Nephron progenitor cell (in vitro differentiated cells): ENCODE measurements around the gene ALKBH2.

Source experiments
- DNase-seq: peaks from one replicate; pipeline ENCODE4 v3.0.0; 2021
- H3K27ac Mint-ChIP-seq: 2 replicates; pipeline ENCODE4 v1.8.0; 2021; ENCODE audit warnings: mild to moderate bottlenecking, moderate library complexity, mixed read lengths
- H3K27me3 Mint-ChIP-seq: 2 replicates; pipeline ENCODE4 v1.8.0; 2021; ENCODE audit warnings: mild to moderate bottlenecking, low read depth, mixed read lengths; ENCODE audit not compliant: poor library complexity
- H3K36me3 Mint-ChIP-seq: 2 replicates; pipeline ENCODE4 v1.8.0; 2021; ENCODE audit warnings: low read depth, mixed read lengths
- H3K4me1 Mint-ChIP-seq: 2 replicates; pipeline ENCODE4 v1.8.0; 2021; ENCODE audit warnings: mixed read lengths
- H3K4me3 Mint-ChIP-seq: 2 replicates; pipeline ENCODE4 v1.8.0; 2021; ENCODE audit warnings: mild to moderate bottlenecking, moderate library complexity, mixed read lengths
- H3K9me3 Mint-ChIP-seq: 2 replicates; pipeline ENCODE4 v1.8.0; 2021; ENCODE audit warnings: mild to moderate bottlenecking, moderate library complexity, mixed read lengths
- TF ChIP-seq, protein P1 (sequence below): fragments of 200-600 bp; sonication (generic); IDR thresholded peaks from 2 replicates; pipeline ENCODE4 v1.5.0; 2021; ENCODE audit warnings: antibody characterized with exemption

Gene ALKBH2

DNA sequence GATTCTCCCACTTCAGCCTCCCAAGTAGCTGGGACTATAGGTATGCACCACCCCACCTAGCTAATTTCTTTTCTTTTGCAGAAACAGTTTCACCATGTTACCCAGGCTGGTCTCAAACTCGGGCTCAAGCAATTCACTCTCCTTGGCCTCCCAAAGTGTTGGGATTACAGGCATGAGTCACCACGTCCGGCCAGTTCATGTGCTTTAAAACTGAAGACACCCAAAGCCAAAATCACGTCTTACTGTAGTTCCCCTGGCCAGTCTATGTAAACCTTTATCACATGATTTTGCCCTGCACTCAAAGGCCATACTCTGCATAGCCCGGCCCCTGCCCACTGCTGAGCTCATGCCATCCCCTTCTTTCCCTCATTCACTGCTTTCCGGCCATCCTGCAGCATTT lies 4.5 kb downstream of the ALKBH2 start:
- H3K4me1 Mint-ChIP-seq, result peaks cover 22% of the 10 kb centered on the region
- H3K36me3 Mint-ChIP-seq, result peaks cover 52% of the 10 kb centered on the region
- peaks cover 9% of the 10 kb centered on the region for H3K9me3 Mint-ChIP-seq
- TF ChIP-seq, protein P1, sequence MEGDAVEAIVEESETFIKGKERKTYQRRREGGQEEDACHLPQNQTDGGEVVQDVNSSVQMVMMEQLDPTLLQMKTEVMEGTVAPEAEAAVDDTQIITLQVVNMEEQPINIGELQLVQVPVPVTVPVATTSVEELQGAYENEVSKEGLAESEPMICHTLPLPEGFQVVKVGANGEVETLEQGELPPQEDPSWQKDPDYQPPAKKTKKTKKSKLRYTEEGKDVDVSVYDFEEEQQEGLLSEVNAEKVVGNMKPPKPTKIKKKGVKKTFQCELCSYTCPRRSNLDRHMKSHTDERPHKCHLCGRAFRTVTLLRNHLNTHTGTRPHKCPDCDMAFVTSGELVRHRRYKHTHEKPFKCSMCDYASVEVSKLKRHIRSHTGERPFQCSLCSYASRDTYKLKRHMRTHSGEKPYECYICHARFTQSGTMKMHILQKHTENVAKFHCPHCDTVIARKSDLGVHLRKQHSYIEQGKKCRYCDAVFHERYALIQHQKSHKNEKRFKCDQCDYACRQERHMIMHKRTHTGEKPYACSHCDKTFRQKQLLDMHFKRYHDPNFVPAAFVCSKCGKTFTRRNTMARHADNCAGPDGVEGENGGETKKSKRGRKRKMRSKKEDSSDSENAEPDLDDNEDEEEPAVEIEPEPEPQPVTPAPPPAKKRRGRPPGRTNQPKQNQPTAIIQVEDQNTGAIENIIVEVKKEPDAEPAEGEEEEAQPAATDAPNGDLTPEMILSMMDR, result no peak
- DNase-seq, result no peak
- H3K27me3 Mint-ChIP-seq, result no peaks in the 10 kb centered on the region
- H3K4me3 Mint-ChIP-seq, result no peak overlapping the region
- H3K27ac Mint-ChIP-seq, result peak overlapping the region; percentile 52

DNA sequence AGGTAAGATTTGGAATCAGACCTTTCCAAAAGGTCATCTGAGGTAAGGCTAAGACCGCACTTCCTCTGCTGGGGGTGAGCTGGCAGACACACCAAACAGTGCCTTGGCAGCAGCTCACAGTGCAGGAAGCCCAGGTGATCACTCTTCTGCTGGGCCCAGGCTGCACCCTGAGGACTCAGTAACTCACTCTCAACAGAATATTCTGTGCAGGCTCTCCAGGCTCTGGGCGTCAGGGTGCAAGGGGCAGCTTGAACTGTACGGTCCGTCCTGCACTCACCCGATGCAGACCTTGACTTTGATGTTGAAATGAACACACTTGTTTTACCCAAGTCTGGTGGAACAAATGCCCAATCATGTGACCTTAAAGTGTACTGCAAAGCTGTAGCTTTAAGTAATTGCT lies 6.0 kb downstream of the ALKBH2 start:
- Mint-ChIP-seq H3K4me3 (no peak overlapping the region), H3K4me1 (peaks cover 8% of the 10 kb centered on the region), H3K27ac (no peak overlapping the region), H3K36me3 (peaks cover 52% of the 10 kb centered on the region), H3K9me3 (peaks cover under 1% of the 10 kb centered on the region), H3K27me3 (no peaks in the 10 kb centered on the region)
- TF ChIP-seq, protein P1, result no peak
- DNase-seq, result no peak

DNA sequence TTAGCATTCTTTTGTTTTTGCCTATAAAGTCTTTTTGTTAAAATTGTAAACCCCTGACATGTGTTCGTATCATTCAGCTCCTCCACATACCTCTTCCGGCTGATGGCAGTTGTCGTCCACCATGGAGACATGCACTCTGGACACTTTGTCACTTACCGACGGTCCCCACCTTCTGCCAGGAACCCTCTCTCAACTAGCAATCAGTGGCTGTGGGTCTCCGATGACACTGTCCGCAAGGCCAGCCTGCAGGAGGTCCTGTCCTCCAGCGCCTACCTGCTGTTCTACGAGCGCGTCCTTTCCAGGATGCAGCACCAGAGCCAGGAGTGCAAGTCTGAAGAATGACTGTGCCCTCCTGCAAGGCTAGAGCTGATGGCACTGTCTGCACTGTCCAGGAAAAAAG lies 7.7 kb downstream of the ALKBH2 start:
- no peaks in the 10 kb centered on the region for H3K9me3 Mint-ChIP-seq
- no peak overlapping the region for H3K27ac Mint-ChIP-seq
- no peaks in the 10 kb centered on the region for H3K4me1 Mint-ChIP-seq
- DNase-seq, result no peak
- H3K27me3 Mint-ChIP-seq, result no peaks in the 10 kb centered on the region
- H3K36me3 Mint-ChIP-seq, result peaks cover 53% of the 10 kb centered on the region
- TF ChIP-seq, protein P1, result no peak
- no peak overlapping the region for H3K4me3 Mint-ChIP-seq

DNA sequence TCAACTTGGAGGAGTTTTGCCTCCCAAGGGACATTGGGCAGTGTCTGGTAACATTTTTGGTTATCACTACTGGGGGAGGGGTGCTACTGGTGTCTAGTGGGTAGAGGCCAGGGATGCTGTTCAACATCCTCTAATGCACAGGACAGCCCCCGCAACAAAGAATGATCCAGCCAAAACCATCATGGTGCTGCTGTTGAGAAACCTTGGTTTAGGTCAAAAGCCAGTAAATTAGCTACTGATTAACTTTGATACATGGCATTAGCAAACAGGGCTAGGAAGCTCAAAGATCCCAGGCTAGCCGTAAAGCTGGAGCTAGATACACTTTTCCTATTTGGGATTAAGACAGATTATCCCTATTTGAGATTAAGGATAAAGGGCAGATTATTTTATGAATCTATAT lies 8.8 kb downstream of the ALKBH2 start:
- no peaks in the 10 kb centered on the region for H3K27me3 Mint-ChIP-seq
- H3K4me3 Mint-ChIP-seq, result no peak overlapping the region
- no peak overlapping the region for H3K27ac Mint-ChIP-seq
- H3K4me1 Mint-ChIP-seq, result no peaks in the 10 kb centered on the region
- H3K9me3 Mint-ChIP-seq, result peaks cover 3% of the 10 kb centered on the region
- DNase-seq, result no peak
- TF ChIP-seq, protein P1, result no peak
- H3K36me3 Mint-ChIP-seq, result peaks cover 53% of the 10 kb centered on the region

DNA sequence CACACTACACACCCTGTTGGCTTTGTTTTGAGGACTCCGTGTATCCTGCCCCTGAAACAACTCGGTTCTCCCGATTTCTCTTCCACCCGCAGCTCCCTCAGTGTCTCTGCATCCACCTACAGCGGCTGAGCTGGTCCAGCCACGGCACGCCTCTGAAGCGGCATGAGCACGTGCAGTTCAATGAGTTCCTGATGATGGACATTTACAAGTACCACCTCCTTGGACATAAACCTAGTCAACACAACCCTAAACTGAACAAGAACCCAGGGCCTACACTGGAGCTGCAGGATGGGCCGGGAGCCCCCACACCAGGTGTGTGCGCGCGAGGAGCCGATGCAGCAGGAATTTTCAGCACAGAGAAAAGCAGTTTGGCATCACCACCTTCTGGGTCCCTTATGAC lies 10.5 kb downstream of the ALKBH2 start:
- no peak for DNase-seq
- Mint-ChIP-seq H3K9me3 (peaks cover 10% of the 10 kb centered on the region), H3K4me1 (no peaks in the 10 kb centered on the region), H3K4me3 (no peak overlapping the region), H3K27me3 (no peaks in the 10 kb centered on the region), H3K27ac (no peak overlapping the region), H3K36me3 (peaks cover 64% of the 10 kb centered on the region)
- TF ChIP-seq, protein P1, result no peak

DNA sequence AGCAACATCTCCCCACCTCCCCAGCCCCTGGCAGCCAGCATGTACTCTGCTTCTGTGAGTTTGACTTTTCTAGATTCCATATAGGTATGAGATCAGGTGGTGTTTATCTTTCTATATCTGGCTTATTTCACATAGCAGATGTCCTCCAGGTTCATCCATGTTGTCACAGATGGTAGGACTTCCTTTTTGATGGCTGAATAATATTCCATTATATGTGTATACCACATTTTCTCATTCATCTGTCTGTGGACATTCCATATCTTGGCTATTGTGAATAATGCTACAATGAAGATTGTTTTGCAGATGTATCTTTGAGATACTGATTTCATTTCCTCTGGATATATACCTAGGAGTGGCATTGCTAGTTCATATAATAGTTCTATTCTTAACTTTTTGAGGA lies 18.4 kb downstream of the ALKBH2 start:
- H3K4me3 Mint-ChIP-seq, result no peak overlapping the region
- peaks cover 10% of the 10 kb centered on the region for H3K9me3 Mint-ChIP-seq
- H3K4me1 Mint-ChIP-seq, result peaks cover 4% of the 10 kb centered on the region
- DNase-seq, result no peak
- H3K27me3 Mint-ChIP-seq, result no peaks in the 10 kb centered on the region
- no peak overlapping the region for H3K27ac Mint-ChIP-seq
- H3K36me3 Mint-ChIP-seq, result peaks cover 89% of the 10 kb centered on the region
- TF ChIP-seq, protein P1, result no peak
